OCI-LY7 (cell line): ENCODE results near the gene PARD3. TPM values are rescaled to one million over a fixed set of nuclear protein-coding genes. Genes with fewer than 3 reads are reported as not detected.

ENCODE experiments used
- BruUV-seq: library from RNA; stranded (reverse); fragments of 400-500 nt; replicated peaks from 2 replicates; lab custom pipeline; 2021; lab: Mats Ljungman, UMichigan
- CTCF ChIA-PET: fragments of 300-600 bp; sonication (Branson Sonifier 250); formaldehyde crosslinking; loops from one replicate; lab custom pipeline; 2022; ENCODE audit warnings: antibody characterized with exemption; ENCODE audit not compliant: unreplicated experiment; lab: Charles Lee
- POLR2A ChIA-PET: fragments of 300-600 bp; sonication (Branson Sonifier 250); formaldehyde crosslinking; loops from one replicate; lab custom pipeline; 2022; ENCODE audit warnings: antibody characterized with exemption; lab: Charles Lee
- DNase-seq: peaks from one replicate; pipeline ENCODE4 v3.0.0-alpha.2; 2015; ENCODE audit warnings: low spot score
- H2AFZ ChIP-seq: fragments of 200-600 bp; sonication (generic), shearing (Covaris generic); 2 replicates; pipeline ENCODE4 v1.6.1; 2014; ENCODE audit warnings: mild to moderate bottlenecking, antibody characterized with exemption, low read length, moderate library complexity
- H3K27ac ChIP-seq: fragments of 200-600 bp; sonication (generic); 2 replicates; pipeline ENCODE4 v1.5.1; 2014; ENCODE audit warnings: mixed run types, low read depth, mild to moderate bottlenecking, moderate library complexity, low read length, inconsistent platforms; ENCODE audit not compliant: poor library complexity, severe bottlenecking
- H3K36me3 ChIP-seq: fragments of 200-600 bp; sonication (generic); 2 replicates; pipeline ENCODE4 v1.6.1; 2014; ENCODE audit warnings: mild to moderate bottlenecking, antibody characterized with exemption, low read length, moderate library complexity, mixed read lengths; ENCODE audit not compliant: insufficient read depth
- H3K4me1 ChIP-seq: fragments of 200-600 bp; sonication (generic); 2 replicates; pipeline ENCODE4 v1.5.1; 2014; ENCODE audit warnings: mild to moderate bottlenecking, low read length; ENCODE audit not compliant: insufficient read depth, poor library complexity, severe bottlenecking
- H3K4me2 ChIP-seq: fragments of 200-600 bp; sonication (generic); 2 replicates; pipeline ENCODE4 v1.6.1; 2014; ENCODE audit warnings: mild to moderate bottlenecking, low read length
- H3K4me3 ChIP-seq: fragments of 200-600 bp; sonication (generic); 2 replicates; pipeline ENCODE4 v1.5.1; 2014; ENCODE audit warnings: mild to moderate bottlenecking, low read depth, low read length; ENCODE audit not compliant: poor library complexity, severe bottlenecking
- H3K79me2 ChIP-seq: fragments of 200-600 bp; sonication (generic); 2 replicates; pipeline ENCODE4 v1.6.1; 2016; ENCODE audit warnings: low read depth, mild to moderate bottlenecking, low read length, moderate library complexity, mixed read lengths; ENCODE audit not compliant: insufficient read depth
- H3K9me2 ChIP-seq: fragments of 200-600 bp; sonication (generic); 2 replicates; pipeline ENCODE4 v1.6.1; 2016; ENCODE audit warnings: mild to moderate bottlenecking, low read length, mixed read lengths; ENCODE audit not compliant: insufficient read depth
- H3K9me3 ChIP-seq: fragments of 200-600 bp; sonication (generic); 2 replicates; pipeline ENCODE4 v1.6.1; 2014; ENCODE audit warnings: mild to moderate bottlenecking, mixed run types, low read length, mixed read lengths
- H4K20me1 ChIP-seq: fragments of 200-600 bp; sonication (generic); 2 replicates; pipeline ENCODE4 v1.6.1; 2014; ENCODE audit warnings: mild to moderate bottlenecking, antibody characterized with exemption, low read length, moderate library complexity, mixed read lengths; ENCODE audit not compliant: insufficient read depth
- EZH2phosphoT487 ChIP-seq: fragments of 200-600 bp; sonication (generic); IDR thresholded peaks from 2 replicates; pipeline ENCODE4 v1.6.1; 2018; ENCODE audit warnings: low read depth, borderline replicate concordance, mild to moderate bottlenecking, mixed run types, antibody characterized with exemption, low read length, moderate library complexity, mixed read lengths
- intact Hi-C: fragments of 100-400 bp; cut with micrococcal nuclease; formaldehyde crosslinking; loops from one replicate; pipeline ENCODE4 v1.10.0; 2022; ENCODE audit not compliant: unreplicated experiment
- total RNA-seq, 2 experiments: library from RNA; depleted of rRNA in 1 of 2; stranded (reverse); fragments of >200 nt in 1 of 2; shearing (Covaris generic) in 1 of 2; gene quantifications; 2 replicates each; pipeline ENCODE4 v1.2.3, GENCODE V29; 2014 to 2022
- TF ChIP-seq, protein P1 (sequence below): fragments of 200-600 bp; sonication (generic); conservative IDR thresholded peaks from 2 replicates; pipeline ENCODE4 v1.5.1; 2014; ENCODE audit warnings: mild to moderate bottlenecking, antibody characterized with exemption, low read length, moderate library complexity, mixed read lengths

The PARD3 gene
- total RNA-seq, 2 experiments from 2014 or later, result not detected

DNA sequence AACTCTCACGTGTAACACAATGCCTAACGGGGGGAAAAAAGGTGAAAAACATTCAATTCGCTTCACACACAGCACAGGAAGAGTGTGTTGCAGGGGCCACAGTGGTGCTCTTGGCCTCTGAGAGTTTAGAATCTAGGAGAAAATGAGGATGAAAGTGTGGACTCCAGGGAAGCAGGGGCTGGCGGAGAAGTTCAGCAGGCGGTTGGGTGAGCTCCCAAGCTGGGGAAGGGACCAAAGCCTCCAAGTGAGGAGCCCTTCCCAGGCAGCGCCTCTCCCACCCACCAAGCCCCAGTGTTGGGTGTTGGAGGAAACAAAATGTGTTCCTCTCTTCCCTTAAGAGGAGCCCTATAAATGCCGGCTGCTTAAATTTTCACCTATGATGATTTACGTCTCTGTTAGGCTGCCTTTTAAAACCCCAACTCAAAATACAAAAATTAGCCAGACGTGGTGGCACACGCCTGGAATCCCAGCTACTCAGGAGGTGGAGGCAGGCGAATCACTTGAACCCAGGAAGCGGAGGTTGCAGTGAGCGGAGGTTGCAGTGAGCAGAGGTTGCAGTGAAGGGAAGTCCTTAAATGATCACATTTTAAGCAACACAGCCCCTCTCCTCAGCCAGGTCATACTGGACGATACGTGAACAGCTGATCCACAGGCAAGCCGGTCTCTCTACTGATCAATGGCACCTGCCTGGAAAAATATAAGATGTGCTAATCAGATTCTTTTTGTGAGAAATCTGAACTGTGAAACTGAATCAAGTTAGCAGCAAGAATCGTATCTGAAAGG lies 735.2 kb downstream of the PARD3 start:
- H3K4me2 ChIP-seq, result no peak overlapping the region
- no peak overlapping the region for H3K27ac ChIP-seq
- no peaks in the 10 kb centered on the region for H3K36me3 ChIP-seq
- no peaks in the 10 kb centered on the region for H3K79me2 ChIP-seq
- intact Hi-C loops, result no loop called here
- ChIA-PET CTCF (no interaction called here), POLR2A (no interaction called here)
- no peaks in the 10 kb centered on the region for H4K20me1 ChIP-seq
- H3K9me2 ChIP-seq, result no peaks in the 10 kb centered on the region
- H2AFZ ChIP-seq, result no peak overlapping the region
- no peaks in the 10 kb centered on the region for H3K4me1 ChIP-seq
- BruUV-seq, result no TSS peak
- no peak for DNase-seq
- H3K9me3 ChIP-seq, result no peaks in the 10 kb centered on the region
- H3K4me3 ChIP-seq, result no peak overlapping the region
- TF ChIP-seq, protein P1, sequence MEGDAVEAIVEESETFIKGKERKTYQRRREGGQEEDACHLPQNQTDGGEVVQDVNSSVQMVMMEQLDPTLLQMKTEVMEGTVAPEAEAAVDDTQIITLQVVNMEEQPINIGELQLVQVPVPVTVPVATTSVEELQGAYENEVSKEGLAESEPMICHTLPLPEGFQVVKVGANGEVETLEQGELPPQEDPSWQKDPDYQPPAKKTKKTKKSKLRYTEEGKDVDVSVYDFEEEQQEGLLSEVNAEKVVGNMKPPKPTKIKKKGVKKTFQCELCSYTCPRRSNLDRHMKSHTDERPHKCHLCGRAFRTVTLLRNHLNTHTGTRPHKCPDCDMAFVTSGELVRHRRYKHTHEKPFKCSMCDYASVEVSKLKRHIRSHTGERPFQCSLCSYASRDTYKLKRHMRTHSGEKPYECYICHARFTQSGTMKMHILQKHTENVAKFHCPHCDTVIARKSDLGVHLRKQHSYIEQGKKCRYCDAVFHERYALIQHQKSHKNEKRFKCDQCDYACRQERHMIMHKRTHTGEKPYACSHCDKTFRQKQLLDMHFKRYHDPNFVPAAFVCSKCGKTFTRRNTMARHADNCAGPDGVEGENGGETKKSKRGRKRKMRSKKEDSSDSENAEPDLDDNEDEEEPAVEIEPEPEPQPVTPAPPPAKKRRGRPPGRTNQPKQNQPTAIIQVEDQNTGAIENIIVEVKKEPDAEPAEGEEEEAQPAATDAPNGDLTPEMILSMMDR, result no peak
- TF ChIP-seq EZH2phosphoT487, result no peak

DNA sequence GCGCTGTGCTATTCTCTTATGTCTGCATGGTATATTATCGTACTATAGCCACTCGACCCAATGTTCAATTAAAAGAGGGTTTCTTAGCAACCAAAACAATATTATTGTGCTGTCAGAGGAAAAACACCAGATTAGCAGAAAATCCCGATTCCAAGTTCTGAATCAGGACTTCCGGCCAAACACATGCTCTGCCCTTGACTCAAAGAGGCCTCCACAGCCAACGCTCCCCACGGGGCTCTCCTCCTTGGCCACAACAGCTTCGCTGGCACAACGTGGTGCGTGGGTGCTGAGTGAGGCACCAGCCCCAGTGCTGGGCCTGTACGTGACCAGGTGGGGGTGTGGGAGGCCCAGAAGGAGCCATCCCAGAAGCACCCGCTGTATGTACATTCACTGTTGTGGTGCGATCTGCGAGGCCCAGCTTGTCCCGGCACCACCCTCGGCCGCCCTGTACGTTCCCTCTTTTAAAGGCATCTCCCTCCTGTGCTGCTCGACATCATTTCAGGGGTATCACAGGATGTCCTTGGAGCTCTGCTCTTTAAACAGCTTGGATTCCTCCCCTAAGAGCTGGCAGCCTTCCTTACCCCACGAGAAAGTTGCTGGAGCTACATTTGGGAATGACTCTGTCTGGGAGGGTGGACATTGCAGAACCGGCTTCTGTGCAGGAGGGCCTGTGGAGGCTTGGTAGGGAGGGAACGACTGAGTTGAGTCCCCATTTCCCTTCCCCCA lies 736.2 kb downstream of the PARD3 start:
- Histone ChIP-seq H3K79me2 (no peaks in the 10 kb centered on the region), H3K9me2 (no peaks in the 10 kb centered on the region), H2AFZ (no peak overlapping the region), H3K4me3 (no peak overlapping the region), H3K4me1 (no peaks in the 10 kb centered on the region), H4K20me1 (no peaks in the 10 kb centered on the region), H3K36me3 (no peaks in the 10 kb centered on the region), H3K9me3 (no peaks in the 10 kb centered on the region), H3K4me2 (no peak overlapping the region), H3K27ac (no peak overlapping the region)
- intact Hi-C loops, result no loop called here
- no TSS peak for BruUV-seq
- CTCF ChIA-PET, result no interaction called here
- no peak for DNase-seq
- POLR2A ChIA-PET, result no interaction called here
- no peak for TF ChIP-seq EZH2phosphoT487
- TF ChIP-seq, protein P1, result no peak
